ENCODE measurements around the gene CPD.
"Not testable (repeated sequence)": the region's sequence is repeated elsewhere in the genome, so short reads cannot be mapped to it uniquely, and the experiment has no call there.

Gene CPD

GRCh38 chr17:30436729-30437128 lies 58.0 kb downstream of the CPD start:
- no peak for DNase-seq

- no peak for DNase-seq
Measured at GRCh38 chr17:30443721-30444120, 65.0 kb downstream of the CPD start.

GRCh38 chr17:30446640-30447039 lies 67.9 kb downstream of the CPD start:
- DNase-seq, result not testable (repeated sequence)

DNA sequence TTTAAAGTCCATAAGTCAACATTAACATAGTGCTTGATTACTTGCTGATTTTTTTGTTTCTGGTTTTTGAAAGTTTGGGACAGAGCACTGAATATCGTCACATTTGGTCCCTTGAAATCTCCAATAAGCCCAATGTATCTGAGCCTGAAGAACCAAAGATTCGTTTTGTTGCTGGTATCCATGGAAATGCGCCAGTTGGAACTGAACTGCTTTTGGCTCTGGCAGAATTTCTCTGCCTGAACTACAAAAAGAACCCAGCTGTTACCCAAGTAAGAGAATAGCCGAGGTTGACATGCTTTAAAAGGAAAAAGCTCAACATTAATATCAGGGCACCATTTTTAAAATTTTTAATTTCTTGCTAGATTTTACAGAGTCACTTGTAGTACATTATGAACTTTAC lies 70.8 kb downstream of the CPD start:
- no peak for DNase-seq

DNA sequence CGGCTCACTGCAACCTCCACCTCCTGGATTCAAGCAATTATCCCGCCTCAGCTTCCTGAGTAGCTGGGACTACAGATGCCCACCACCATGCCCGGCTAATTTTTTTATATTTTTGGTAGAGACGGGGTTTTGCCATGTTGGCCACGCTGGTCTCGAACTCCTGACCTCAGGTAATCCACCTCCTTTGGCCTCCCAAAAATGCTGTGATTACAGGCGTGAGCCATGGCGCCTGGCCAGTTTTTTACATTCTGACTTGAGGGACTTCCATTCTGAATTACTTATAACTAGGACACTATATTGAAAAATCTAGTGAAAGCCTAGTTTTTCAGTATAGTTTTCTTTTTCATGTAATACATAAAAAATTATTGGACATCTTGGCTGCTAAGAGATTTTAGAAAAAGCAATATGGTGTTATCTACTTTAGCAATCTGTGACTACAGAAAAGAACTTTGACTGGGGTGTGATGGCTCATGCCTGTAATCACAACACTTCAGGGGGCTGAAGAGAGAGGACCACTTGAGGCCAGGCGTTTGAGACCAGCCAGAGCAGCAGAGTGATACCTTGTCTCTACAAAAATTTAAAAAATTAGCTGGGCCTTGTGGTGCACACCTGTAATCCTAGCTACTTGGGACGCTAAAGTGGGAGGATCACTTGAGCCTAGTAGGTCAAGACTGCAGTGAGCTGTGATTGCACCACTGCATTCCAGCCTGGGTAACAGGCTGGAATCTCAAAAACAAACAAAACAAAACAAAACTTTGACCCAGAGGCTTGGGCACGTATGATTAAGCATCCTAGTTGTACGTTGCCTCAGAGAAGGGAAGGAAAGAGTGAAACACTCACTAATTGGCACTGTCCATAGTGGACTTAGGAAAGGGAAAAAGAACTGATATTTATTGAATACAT lies 71.6 kb downstream of the CPD start:
- DNase-seq, result no peak

DNA sequence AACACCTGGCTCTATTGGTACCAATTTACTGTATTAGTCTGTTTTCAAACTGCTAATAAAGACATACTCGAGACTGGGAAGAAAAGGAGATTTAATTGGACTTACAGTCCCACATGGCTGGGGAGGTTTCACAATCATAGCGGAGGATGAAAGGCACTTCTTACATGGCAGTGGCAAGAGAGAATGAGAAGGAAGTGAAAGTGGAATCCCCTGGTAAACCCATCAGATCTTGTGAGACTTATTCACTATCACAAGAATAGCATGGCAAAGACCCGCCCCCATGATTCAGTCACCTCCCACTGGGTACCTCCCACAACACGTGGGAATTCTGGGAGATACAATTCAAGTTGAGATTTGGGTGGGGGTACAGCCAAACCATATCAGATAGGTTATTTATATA lies 75.9 kb downstream of the CPD start:
- DNase-seq, result no peak

DNA sequence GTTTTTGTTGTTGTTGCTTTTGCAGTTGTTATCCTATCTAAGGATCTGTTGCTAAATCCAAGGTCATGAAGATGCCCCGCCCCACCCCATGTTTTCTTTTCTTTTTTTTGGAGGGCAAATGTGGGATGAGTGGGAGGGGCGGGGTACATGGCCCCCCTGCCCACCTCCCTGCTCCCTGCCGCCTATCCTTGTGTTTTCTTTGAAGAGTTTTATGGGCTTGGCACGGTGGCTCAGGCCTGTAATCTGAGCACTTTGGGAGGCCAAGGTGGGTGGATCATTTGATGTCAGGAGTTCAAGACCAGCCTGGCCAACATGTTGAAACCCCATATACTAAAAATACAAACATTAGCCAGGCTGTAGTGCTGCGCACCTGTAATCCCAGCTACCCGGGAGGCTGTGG lies 79.6 kb downstream of the CPD start:
- DNase-seq, result no peak

GRCh38 chr17:30458797-30459413 lies 80.2 kb downstream of the CPD start:
- DNase-seq, result not testable (repeated sequence)

- DNase-seq, result no peak
Measured at GRCh38 chr17:30468465-30468864, 89.7 kb downstream of the CPD start.

DNA sequence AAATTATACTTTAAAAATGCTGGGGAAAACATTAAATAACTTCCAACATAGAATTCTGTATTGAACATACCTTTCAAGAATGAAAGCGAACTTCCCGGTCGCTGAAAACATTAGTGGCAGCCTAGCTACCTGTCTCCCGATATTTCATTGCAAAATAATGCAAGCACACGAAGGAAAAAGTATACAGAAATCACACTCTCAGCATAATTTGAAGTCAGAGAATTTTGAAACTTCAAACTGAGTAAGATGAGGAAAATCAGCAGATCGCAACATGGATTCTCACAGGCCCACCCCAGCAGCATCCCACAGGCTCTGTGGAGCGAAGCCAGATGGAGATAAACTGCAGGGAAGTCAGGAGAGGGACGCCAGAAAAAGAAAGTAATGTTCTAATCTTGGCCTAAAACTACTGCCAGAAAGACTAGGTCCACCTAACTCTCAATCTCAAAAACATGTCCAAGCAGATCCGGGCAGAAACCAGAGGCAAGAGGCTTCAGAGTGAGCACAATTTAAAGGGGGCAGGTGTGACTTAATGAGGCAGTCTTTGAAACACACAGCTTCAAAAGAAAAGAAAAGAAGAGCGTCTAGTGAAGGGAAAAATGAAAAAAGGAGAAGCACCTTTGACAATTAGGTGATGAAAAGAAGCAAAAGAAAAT lies 93.6 kb downstream of the CPD start:
- DNase-seq, result no peak

DNA sequence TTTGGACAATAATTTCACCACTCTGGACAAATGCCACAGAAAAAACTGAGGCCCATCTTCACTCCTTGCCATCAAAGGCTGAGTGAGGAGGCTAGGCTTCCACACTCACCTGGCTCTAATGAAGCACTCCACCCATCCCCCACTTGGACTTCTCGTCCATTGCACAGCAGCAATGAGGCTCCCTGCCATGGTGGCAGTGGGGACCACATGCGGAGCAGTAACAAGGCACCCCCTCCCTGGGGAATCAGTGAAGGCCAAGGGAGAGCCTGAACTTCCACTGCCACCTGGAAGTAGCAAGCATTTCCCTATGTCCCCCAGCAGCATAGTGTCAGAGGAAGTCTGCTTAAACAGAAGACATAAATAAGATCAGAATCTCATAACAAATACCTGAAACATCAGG lies 96.5 kb downstream of the CPD start:
- DNase-seq, result no peak

DNA sequence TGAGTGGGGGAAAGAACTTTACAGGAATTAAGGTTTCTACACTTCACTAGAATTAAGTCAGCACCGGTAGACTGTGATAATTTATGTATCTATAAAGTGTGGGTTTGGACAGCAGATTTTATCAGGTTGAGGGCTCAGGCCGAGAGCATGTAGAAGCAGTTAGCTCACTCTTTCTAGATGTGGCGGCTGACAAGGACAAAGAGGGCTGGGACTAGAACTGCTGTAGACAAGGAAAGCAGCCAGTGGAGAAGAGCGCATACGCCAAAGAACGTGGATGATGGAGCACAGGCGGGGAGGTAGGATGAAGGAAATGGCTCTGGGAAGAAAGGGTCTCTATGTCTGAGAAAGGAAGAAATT lies 98.0 kb downstream of the CPD start:
- DNase-seq, result peak; percentile 70

DNA sequence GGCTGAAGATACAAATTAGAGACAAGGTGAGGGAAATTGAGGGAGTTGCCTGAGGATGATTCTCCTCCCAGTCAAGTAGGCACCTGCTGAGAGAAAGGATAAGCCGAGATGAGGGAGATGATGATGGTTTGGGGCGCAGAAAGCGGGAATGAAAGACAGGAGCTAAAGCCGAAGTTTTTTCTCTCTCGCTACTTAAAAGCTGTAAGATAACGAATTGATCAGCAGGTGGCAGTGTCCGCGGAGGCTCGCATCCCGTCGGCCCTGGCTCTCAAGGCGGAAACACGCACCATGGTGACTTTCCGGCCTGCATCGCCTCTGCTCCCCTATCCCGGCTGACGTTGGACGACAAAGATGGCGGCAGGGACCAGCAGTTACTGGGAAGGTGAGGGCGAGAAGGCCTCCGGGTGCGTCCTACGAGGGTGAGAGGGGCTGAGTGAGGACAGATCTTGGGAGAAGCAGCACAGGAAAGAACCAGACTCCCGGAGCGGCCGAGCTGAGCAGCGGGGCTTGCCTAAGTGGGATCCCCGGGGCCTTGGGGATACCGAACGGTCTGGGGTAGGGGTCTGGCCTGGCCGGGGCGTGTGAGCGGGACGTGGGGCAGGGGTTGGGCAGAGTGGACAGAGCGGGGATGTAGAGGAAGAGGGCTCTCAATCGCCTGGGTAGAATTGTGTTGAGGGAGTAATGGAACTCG lies 98.5 kb downstream of the CPD start, which contains the start of gene GOSR1:
TSS of gene GOSR1 (plus strand) at position 326 of the 691 bp plus-strand sequence. CDS start at position 352, 26 bp downstream.
- peak; percentile 97 for DNase-seq

GRCh38 chr17:30477774-30478115 lies 99.0 kb downstream of the CPD start:
- no peak for DNase-seq

DNA sequence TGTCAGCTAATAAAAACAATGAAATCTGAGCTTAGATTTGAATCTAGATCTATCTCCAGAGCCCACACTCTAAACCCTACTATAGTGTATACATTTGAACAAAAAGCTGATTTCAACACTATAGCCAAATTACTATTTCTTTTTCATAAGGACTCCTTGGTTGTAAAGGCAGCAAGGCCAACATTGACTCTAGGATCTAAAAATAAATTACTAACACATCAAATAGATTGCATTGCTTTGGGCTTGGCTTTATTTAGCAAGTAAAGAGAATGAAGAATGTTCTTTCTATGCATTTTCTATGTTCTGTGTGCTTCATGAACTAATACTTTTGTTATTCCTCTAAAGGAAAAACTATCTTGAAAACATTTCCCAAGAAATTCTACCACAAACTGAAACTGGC lies 103.8 kb downstream of the CPD start:
- DNase-seq, result no peak

DNA sequence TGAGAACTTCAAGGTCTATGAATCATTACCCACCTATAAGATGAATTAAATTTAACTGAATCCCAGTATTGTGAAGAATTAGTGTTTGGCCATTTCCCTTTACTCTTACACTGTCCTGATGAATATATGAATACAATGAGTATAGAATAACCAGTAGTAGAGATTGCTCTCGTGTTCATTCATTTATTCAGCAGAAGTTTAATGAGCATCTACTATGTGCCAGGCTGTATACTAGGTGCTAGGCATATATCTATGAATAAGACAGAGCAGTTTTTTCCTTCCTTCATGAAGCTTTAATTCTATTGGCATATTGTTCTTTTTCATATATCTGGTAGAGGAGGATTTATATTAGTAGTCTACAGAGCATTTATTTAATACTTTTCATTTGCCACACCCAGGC lies 104.4 kb downstream of the CPD start:
- DNase-seq, result no peak

- no peak for DNase-seq
Measured at GRCh38 chr17:30493780-30494179, 115.1 kb downstream of the CPD start.

GRCh38 chr17:30495586-30495985 lies 116.9 kb downstream of the CPD start:
- DNase-seq, result no peak

GRCh38 chr17:30503558-30503957 lies 124.8 kb downstream of the CPD start:
- DNase-seq, result no peak

- no peak for DNase-seq
Measured at GRCh38 chr17:30505868-30506417, 127.2 kb downstream of the CPD start.

GRCh38 chr17:30506481-30506880 lies 127.8 kb downstream of the CPD start:
- no peak for DNase-seq

- no peak for DNase-seq
Measured at GRCh38 chr17:30513346-30513745, 134.6 kb downstream of the CPD start.
